H9 (cell line): ENCODE measurements around the gene KLHL18. TPM values are rescaled to one million over a fixed set of nuclear protein-coding genes. Genes with fewer than 3 reads are reported as not detected.
"Not testable (repeated sequence)": the region's sequence is repeated elsewhere in the genome, so short reads cannot be mapped to it uniquely, and the experiment has no call there.

Source experiments
- DNase-seq: peaks from one replicate; pipeline ENCODE4 v3.0.0-alpha.2; 2017
- H2AFZ ChIP-seq: one replicate; pipeline ENCODE4 v1.6.1; 2013; ENCODE audit warnings: mild to moderate bottlenecking, low read length, control low read depth, moderate library complexity
- H2AK5ac ChIP-seq: 2 replicates; pipeline ENCODE4 v1.6.1; 2013; ENCODE audit warnings: low read length, control low read depth, mixed read lengths; ENCODE audit not compliant: insufficient read length
- H2BK120ac ChIP-seq: one replicate; pipeline ENCODE4 v1.6.1; 2013; ENCODE audit warnings: low read depth, mild to moderate bottlenecking, low read length, control low read depth, inconsistent platforms; ENCODE audit not compliant: poor library complexity, severe bottlenecking
- H2BK12ac ChIP-seq: 2 replicates; pipeline ENCODE4 v1.6.1; 2013; ENCODE audit warnings: low read length, control low read depth, mixed read lengths, low read depth; ENCODE audit not compliant: insufficient read length
- H2BK15ac ChIP-seq: 2 replicates; pipeline ENCODE4 v1.6.1; 2013; ENCODE audit warnings: low read depth, low read length, control low read depth
- H2BK20ac ChIP-seq: one replicate; pipeline ENCODE4 v1.6.1; 2013; ENCODE audit warnings: low read depth, mild to moderate bottlenecking, low read length, control low read depth, inconsistent platforms; ENCODE audit not compliant: poor library complexity, severe bottlenecking
- H2BK5ac ChIP-seq: 2 replicates; pipeline ENCODE4 v1.6.1; 2013; ENCODE audit warnings: low read length, control low read depth, mixed read lengths; ENCODE audit not compliant: insufficient read length
- H3K14ac ChIP-seq: 2 replicates; pipeline ENCODE4 v1.6.1; 2013; ENCODE audit warnings: low read length, control low read depth; ENCODE audit not compliant: insufficient read depth
- H3K18ac ChIP-seq: 2 replicates; pipeline ENCODE4 v1.6.1; 2013; ENCODE audit warnings: low read depth, mild to moderate bottlenecking, mixed read lengths, low read length, control low read depth; ENCODE audit not compliant: insufficient read length
- H3K23ac ChIP-seq: 2 replicates; pipeline ENCODE4 v1.6.1; 2013; ENCODE audit warnings: low read length, control low read depth, mixed read lengths, low read depth; ENCODE audit not compliant: insufficient read length
- H3K23me2 ChIP-seq: 2 replicates; pipeline ENCODE4 v1.6.1; 2013; ENCODE audit warnings: low read depth, mild to moderate bottlenecking, mixed read lengths, low read length, control low read depth; ENCODE audit not compliant: insufficient read length, poor library complexity, severe bottlenecking
- H3K27ac ChIP-seq: 2 replicates; pipeline ENCODE4 v1.5.1; 2013; ENCODE audit warnings: low read length, control low read depth, mixed read lengths, low read depth; ENCODE audit not compliant: insufficient read length
- H3K27me3 ChIP-seq: 2 replicates; pipeline ENCODE4 v1.6.1; 2013; ENCODE audit warnings: low read length, control low read depth, inconsistent platforms; ENCODE audit not compliant: insufficient read depth
- H3K4ac ChIP-seq: 2 replicates; pipeline ENCODE4 v1.6.1; 2013; ENCODE audit warnings: low read depth, mild to moderate bottlenecking, control low read depth, inconsistent platforms, low read length, moderate library complexity
- H3K4me1 ChIP-seq: 2 replicates; pipeline ENCODE4 v1.6.1; 2013; ENCODE audit warnings: low read length, control low read depth, inconsistent platforms; ENCODE audit not compliant: insufficient read depth
- H3K4me2 ChIP-seq: 2 replicates; pipeline ENCODE4 v1.6.1; 2013; ENCODE audit warnings: low read length, control low read depth, mixed read lengths; ENCODE audit not compliant: insufficient read length, insufficient read depth
- H3K56ac ChIP-seq: 2 replicates; pipeline ENCODE4 v1.6.1; 2013; ENCODE audit warnings: low read depth, mild to moderate bottlenecking, mixed read lengths, low read length, control low read depth; ENCODE audit not compliant: insufficient read length
- H3K79me1 ChIP-seq: 2 replicates; pipeline ENCODE4 v1.6.1; 2013; ENCODE audit warnings: low read depth, mild to moderate bottlenecking, moderate library complexity, low read length, control low read depth, inconsistent platforms; ENCODE audit not compliant: insufficient read depth, poor library complexity, severe bottlenecking
- H3K79me2 ChIP-seq: 2 replicates; pipeline ENCODE4 v1.6.1; 2013; ENCODE audit warnings: low read length, control low read depth, inconsistent platforms; ENCODE audit not compliant: insufficient read depth
- H3K9ac ChIP-seq: 2 replicates; pipeline ENCODE4 v1.6.1; 2013; ENCODE audit warnings: low read length, control low read depth, mixed read lengths; ENCODE audit not compliant: insufficient read length; ENCODE audit errors: extremely low read depth
- H3K9me3 ChIP-seq: one replicate; pipeline ENCODE4 v1.6.1; 2013; ENCODE audit warnings: low read depth, low read length, inconsistent platforms; ENCODE audit not compliant: control insufficient read depth
- H3T11ph ChIP-seq: one replicate; pipeline ENCODE4 v1.6.1; 2013; ENCODE audit warnings: mild to moderate bottlenecking, low read length, control low read depth, inconsistent platforms
- H4K20me1 ChIP-seq: one replicate; pipeline ENCODE4 v1.6.1; 2013; ENCODE audit not compliant: control insufficient read depth, insufficient read length, insufficient read depth
- H4K5ac ChIP-seq: 2 replicates; pipeline ENCODE4 v1.6.1; 2013; ENCODE audit warnings: low read depth, mild to moderate bottlenecking, mixed read lengths, low read length, control low read depth; ENCODE audit not compliant: insufficient read length
- H4K8ac ChIP-seq: replicated peaks from 2 replicates; pipeline ENCODE4 v1.6.1; 2013; ENCODE audit warnings: low read length, control low read depth, mixed read lengths, low read depth; ENCODE audit not compliant: insufficient read length
- H4K91ac ChIP-seq: 2 replicates; pipeline ENCODE4 v1.6.1; 2013; ENCODE audit warnings: low read depth, mild to moderate bottlenecking, moderate library complexity, mixed read lengths, low read length, control low read depth; ENCODE audit not compliant: insufficient read length
- H3K27ac Mint-ChIP-seq, 3 experiments: 2 replicates in 2 of 3; 3 replicates in 1 of 3; pipeline ENCODE4 v1.8.0; 2020 to 2021; ENCODE audit warnings: mixed read lengths in 3 of 3, mild to moderate bottlenecking in 1 of 3, moderate library complexity in 1 of 3
- H3K27me3 Mint-ChIP-seq: 2 replicates; pipeline ENCODE4 v1.8.0; 2021; ENCODE audit warnings: low read depth, mild to moderate bottlenecking, moderate library complexity, mixed read lengths
- H3K36me3 Mint-ChIP-seq, 3 experiments: 2 replicates in 2 of 3; 3 replicates in 1 of 3; pipeline ENCODE4 v1.8.0; 2020 to 2021; ENCODE audit warnings: low read depth in 3 of 3, mixed read lengths in 3 of 3; ENCODE audit not compliant: insufficient read depth in 1 of 3
- H3K4me1 Mint-ChIP-seq, 2 experiments: 2 replicates each; pipeline ENCODE4 v1.8.0; 2020; ENCODE audit warnings: mixed read lengths in 2 of 2
- H3K4me3 Mint-ChIP-seq, 2 experiments: 2 replicates in 1 of 2; 3 replicates in 1 of 2; pipeline ENCODE4 v1.8.0; 2020 to 2021; ENCODE audit warnings: mild to moderate bottlenecking in 2 of 2, mixed read lengths in 2 of 2, moderate library complexity in 1 of 2
- H3K9me3 Mint-ChIP-seq, 2 experiments: 2 replicates in 1 of 2; 3 replicates in 1 of 2; pipeline ENCODE4 v1.8.0; 2020; ENCODE audit warnings: mild to moderate bottlenecking in 2 of 2, mixed read lengths in 2 of 2, moderate library complexity in 1 of 2
- WGBS: extraction: QIAGEN DNeasy Blood & Tissue Kit; methylation state at CpG from one replicate; pipeline ENCODE4 v1.1.7; 2013; ENCODE audit warnings: missing lambda C conversion rate, low lambda C conversion rate, mixed read lengths; ENCODE audit not compliant: insufficient read length; ENCODE audit errors: extremely low coverage; 5-methylcytosine and 5-hydroxymethylcytosine counted together
- total RNA-seq: library from RNA; stranded (reverse); gene quantifications from 2 replicates; pipeline ENCODE4 v1.2.1, GENCODE V29; 2021
- TF ChIP-seq, protein P1 (sequence below): fragments of 200-600 bp; sonication (generic); conservative IDR thresholded peaks from 3 replicates; pipeline ENCODE4 v1.8.0; 2021; ENCODE audit warnings: antibody characterized with exemption, mild to moderate bottlenecking

KLHL18 gene
- total RNA-seq, 1 experiment from 2014 or later, result 55.3 TPM

DNA sequence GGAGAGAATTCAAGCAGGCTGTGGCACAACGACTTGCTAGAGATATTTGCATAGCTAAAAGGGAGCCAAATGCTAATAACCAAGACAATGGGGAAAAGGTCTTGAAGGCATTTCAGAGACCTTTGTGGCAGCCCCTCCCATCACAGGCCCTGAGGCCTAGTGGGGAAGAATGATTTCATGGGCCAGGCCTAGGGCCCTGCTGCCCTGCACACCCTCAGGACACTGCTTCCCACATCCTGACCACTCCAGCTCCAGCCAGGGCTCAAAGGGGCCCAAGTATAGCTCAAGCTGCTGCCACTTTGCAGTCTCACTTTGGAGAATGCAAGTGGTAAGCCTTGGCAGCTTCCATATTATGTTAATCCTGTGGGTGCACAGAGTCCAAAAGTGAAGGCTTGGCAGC lies 76.6 kb downstream of the KLHL18 start:
- Histone ChIP-seq H3K14ac (no peak overlapping the region), H3K23me2 (no peaks in the 10 kb centered on the region), H3K9ac (no peak overlapping the region), H3K79me2 (no peaks in the 10 kb centered on the region), H4K20me1 (no peaks in the 10 kb centered on the region), H3K56ac (no peak overlapping the region), H3K27ac (no peak overlapping the region), H2BK120ac (no peak overlapping the region), H2BK12ac (no peak overlapping the region), H3K79me1 (no peaks in the 10 kb centered on the region), H4K91ac (no peak overlapping the region), H3T11ph (no peak overlapping the region), H2AFZ (no peak overlapping the region), H3K23ac (no peak overlapping the region), H2BK20ac (no peak overlapping the region), H3K4me1 (no peaks in the 10 kb centered on the region), H4K8ac (no peak overlapping the region), H2AK5ac (no peak overlapping the region), H3K4ac (no peak overlapping the region), H2BK5ac (no peak overlapping the region), H4K5ac (no peak overlapping the region), H3K18ac (no peak overlapping the region), H3K27me3 (no peaks in the 10 kb centered on the region), H2BK15ac (no peak overlapping the region), H3K9me3 (peaks cover 11% of the 10 kb centered on the region), H3K4me2 (no peak overlapping the region)
- Mint-ChIP-seq H3K4me1 (peaks cover 0 to 8% of the 10 kb centered on the region in 2 experiments; a peak in 2 of 4 replicates), H3K4me3 (no peak overlapping the region), H3K9me3 (peaks cover 30 to 32% of the 10 kb centered on the region in 2 experiments), H3K27me3 (no peaks in the 10 kb centered on the region; the same call in 1 of the 2 replicates), H3K36me3 (peaks cover 22 to 29% (median 28%) of the 10 kb centered on the region in 3 experiments), H3K27ac (peak overlapping the region in 1 of 3 experiments; percentile 47; a peak in 2 of 7 replicates)
- no CpG with 5 or more reads among the region's 1 CpG for WGBS
- TF ChIP-seq, protein P1, sequence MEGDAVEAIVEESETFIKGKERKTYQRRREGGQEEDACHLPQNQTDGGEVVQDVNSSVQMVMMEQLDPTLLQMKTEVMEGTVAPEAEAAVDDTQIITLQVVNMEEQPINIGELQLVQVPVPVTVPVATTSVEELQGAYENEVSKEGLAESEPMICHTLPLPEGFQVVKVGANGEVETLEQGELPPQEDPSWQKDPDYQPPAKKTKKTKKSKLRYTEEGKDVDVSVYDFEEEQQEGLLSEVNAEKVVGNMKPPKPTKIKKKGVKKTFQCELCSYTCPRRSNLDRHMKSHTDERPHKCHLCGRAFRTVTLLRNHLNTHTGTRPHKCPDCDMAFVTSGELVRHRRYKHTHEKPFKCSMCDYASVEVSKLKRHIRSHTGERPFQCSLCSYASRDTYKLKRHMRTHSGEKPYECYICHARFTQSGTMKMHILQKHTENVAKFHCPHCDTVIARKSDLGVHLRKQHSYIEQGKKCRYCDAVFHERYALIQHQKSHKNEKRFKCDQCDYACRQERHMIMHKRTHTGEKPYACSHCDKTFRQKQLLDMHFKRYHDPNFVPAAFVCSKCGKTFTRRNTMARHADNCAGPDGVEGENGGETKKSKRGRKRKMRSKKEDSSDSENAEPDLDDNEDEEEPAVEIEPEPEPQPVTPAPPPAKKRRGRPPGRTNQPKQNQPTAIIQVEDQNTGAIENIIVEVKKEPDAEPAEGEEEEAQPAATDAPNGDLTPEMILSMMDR, result no peak
- peak; percentile 53 for DNase-seq

DNA sequence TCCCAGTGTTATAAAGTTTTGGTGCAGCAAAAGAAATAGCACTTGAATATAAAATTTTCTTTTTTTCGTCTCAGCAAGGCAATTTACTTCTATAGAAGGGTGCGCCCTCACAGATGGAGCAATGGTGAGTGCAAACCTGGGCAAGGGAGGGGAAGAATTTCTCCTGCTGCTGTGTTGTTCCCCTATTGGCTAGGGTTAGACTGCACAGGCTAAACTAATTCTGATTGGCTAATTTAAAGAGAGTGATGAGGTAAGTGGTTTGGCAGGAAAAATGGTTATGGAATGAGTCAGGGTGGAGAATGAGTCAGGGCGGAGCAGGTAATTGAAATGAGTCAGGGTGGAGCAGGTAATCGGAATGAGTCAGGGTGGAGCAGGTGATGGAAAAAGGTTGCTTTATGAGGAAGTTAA lies 77.4 kb downstream of the KLHL18 start:
- not testable (repeated sequence) for H3K79me1 ChIP-seq, H4K5ac ChIP-seq, H3K4me2 ChIP-seq, H2BK5ac ChIP-seq, H3K27me3 ChIP-seq, H4K20me1 ChIP-seq, H3K27me3 Mint-ChIP-seq, H2AK5ac ChIP-seq, H2BK12ac ChIP-seq, H2AFZ ChIP-seq, H3K23me2 ChIP-seq, H3K27ac Mint-ChIP-seq, H3K4ac ChIP-seq, H3K14ac ChIP-seq, H3K18ac ChIP-seq, H4K8ac ChIP-seq, H3K9ac ChIP-seq, H3K23ac ChIP-seq, H3T11ph ChIP-seq, H4K91ac ChIP-seq, H3K79me2 ChIP-seq, H3K27ac ChIP-seq, H3K56ac ChIP-seq, DNase-seq, H2BK20ac ChIP-seq, H2BK120ac ChIP-seq, H2BK15ac ChIP-seq, H3K4me1 ChIP-seq, H3K4me3 Mint-ChIP-seq, H3K4me1 Mint-ChIP-seq
- WGBS, result no CpG with 5 or more reads among the region's 4 CpGs
- H3K9me3 Mint-ChIP-seq, result peaks cover 30 to 32% of the 10 kb centered on the region in 2 experiments
- H3K36me3 Mint-ChIP-seq, result peaks cover 22 to 29% (median 28%) of the 10 kb centered on the region in 3 experiments
- peaks cover 11% of the 10 kb centered on the region for H3K9me3 ChIP-seq
